Stimulated activated CD4-positive, alpha-beta T cell treated with anti-CD3 and anti-CD28 coated beads, Interleukin-15, amount 100 ng/mL, for 48 hours (primary cell): Measurements from ENCODE around the gene BTBD7.

ENCODE experiments used
- DNase-seq, 2 donors: peaks; one replicate each; pipeline ENCODE4 v3.0.0-alpha.2; 2020; ENCODE audit warnings: low read depth in 2 of 2

The BTBD7 gene

GRCh38 chr14:93302688-93303581 lies 29.9 kb downstream of the BTBD7 start:
- DNase-seq, result no peak

DNA sequence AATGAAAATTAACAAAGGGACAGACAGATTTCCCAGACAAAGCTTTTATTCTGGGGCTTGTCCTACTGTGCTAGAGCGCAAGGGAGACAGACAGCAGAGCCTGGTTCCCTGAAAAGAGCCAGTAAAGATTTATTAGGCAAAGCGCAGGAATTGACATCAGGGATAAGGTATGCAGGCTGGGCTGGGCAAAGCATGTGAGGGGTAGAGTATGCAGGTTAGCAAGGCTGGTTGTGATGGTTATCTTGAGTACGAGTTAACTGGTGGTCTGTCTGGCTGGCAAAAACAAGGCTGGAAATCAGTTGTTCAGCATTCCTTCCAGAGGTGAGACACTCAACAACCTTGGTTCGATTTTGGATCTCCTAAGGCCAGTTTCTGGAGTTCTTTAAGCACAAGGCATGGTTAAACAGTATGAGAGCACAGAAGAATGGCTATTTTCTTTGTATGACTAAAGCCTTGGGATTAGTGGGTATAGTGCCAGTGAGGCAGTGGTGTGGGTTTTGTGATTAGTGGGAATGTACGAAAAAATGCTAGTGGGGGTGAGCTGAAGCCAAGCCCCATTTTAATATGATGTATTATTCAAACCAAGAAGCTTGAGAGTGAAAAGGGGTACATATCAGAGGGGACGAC lies 30.9 kb downstream of the BTBD7 start:
- no peak for DNase-seq

DNA sequence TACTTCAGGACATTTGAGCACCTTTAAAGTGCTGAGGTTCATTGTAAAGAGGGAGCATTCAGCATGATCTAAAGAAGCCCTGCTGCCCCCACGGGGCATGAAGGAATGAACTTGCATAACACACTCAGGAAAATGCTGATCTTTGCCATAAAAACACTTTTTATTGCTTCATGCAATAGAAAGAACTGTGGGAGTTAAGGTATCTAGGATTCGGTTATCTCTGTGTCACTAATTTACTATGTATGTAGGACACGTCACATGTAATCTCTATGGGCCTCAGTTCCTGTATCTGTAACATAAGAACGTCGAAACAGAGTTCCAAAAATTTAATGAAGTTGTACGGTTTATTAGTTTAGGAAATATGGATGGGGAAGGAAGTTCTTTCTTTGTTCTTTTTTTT lies 33.0 kb downstream of the BTBD7 start:
- no peak for DNase-seq

- DNase-seq, result no peak
Measured at GRCh38 chr14:93299416-93299815, 33.4 kb downstream of the BTBD7 start.

GRCh38 chr14:93295541-93296220 lies 37.2 kb downstream of the BTBD7 start:
- no peak for DNase-seq

GRCh38 chr14:93286212-93286890 lies 46.5 kb downstream of the BTBD7 start:
- no peak for DNase-seq

DNA sequence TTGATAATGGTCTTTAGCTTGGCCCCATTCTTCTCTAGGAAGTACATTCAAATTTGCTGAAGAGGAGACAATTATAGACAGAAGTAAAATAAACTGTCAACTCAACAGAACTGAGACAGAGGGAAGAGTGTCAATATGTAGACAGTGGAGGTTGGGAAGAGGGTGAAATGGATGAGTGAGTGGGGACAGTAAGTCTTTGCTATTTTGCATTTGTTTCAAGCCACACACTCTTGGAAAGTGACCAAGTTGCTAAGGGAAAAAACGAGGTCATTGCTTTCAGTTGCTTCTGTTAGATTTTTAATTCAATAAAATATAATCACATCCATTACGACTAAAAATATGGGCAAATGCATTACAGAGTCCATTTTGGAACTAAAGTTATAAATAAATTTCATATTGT lies 47.8 kb downstream of the BTBD7 start:
- no peak for DNase-seq

DNA sequence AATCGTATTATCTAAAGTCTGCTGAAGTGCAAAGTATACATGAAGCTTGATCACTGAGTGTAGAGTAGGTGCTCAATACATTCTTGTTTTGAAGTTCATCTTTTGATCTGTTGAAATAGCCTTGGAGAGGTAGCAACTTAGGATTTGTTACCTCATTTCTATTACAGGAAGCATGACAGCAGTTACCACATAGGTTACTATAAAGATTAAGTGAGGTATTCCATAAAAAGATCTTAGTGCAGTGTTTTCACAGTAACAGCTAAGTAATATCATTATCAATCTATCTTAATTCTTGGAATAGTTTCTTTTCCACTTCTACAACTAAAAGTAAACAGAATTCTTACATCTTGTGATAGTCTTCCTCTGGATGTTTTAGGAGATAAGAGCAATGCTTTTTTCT lies 50.9 kb downstream of the BTBD7 start:
- no peak for DNase-seq

GRCh38 chr14:93280743-93281142 lies 52.1 kb downstream of the BTBD7 start:
- no peak for DNase-seq

- no peak for DNase-seq
Measured at GRCh38 chr14:93276031-93276716, 56.7 kb downstream of the BTBD7 start.

GRCh38 chr14:93274055-93274806 lies 58.6 kb downstream of the BTBD7 start:
- no peak for DNase-seq

- no peak for DNase-seq
Measured at GRCh38 chr14:93271111-93271510, 61.7 kb downstream of the BTBD7 start.

DNA sequence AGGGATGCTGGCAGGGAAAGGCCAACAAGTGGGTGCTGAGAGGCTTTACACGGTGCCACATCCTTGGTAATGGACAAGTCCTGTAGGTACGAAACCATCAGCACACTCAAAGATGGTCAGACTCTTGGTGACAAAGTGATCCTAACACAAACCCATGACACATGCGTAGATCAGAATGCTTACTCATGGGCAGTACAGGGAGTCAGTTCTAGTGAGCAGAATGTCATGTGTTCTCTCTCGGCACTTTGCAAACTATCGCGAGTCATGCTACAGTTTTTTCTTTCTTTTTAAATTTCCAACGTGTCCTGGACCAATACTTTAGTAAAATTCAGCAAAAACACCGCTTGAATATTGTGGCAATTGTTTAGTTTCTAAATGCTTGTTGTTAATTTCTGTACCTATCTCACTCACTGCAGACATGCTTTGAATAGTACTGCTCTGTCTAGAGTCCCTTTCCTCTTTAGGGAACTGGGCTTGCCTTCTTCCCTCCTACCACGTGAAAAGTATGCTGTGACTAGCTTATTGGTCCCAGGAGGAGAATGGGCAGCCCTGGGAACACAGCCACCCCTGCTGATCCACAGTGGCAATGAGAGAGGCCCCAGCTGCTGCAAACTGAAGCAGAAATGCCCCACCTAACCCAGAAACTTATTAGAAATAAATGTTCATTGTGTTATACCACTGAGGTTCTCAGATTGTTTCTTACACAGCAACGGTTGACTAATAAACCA lies 63.3 kb downstream of the BTBD7 start:
- DNase-seq, result no peak

DNA sequence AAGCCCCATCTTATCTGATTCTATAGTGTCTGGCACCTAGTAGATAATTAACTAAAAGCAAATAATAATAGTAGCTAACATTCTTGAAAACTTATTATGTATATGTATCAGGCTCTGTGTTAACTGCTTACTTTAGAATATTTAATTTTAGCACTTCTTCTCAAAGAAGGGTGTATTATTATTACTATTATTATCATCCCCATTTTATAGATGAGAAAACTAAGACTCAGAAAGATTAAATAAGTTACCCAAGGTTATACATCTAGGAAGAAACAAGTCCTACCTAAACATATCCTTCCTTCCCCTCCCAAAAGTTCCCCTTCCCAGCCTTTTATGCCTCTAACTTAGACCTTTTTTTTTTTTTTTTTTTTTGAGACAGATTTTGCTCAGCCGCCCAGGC lies 64.4 kb downstream of the BTBD7 start:
- DNase-seq, result no peak

- no peak for DNase-seq
Measured at GRCh38 chr14:93267149-93267711, 65.6 kb downstream of the BTBD7 start.

GRCh38 chr14:93266127-93266526 lies 66.7 kb downstream of the BTBD7 start:
- no peak for DNase-seq

- DNase-seq, result no peak
Measured at GRCh38 chr14:93263416-93263815, 69.4 kb downstream of the BTBD7 start.

GRCh38 chr14:93262446-93262845 lies 70.4 kb downstream of the BTBD7 start:
- no peak for DNase-seq

GRCh38 chr14:93249128-93249831 lies 83.6 kb downstream of the BTBD7 start:
- no peak for DNase-seq
